Endothelial cell of umbilical vein (primary cell): Measurements from ENCODE around the gene MCM9.

Experiments
- CTCF ChIP-seq, 2 donors: IDR thresholded peaks; 1 replicate in 1 of 2; 2 replicates in 1 of 2; pipeline ENCODE4 v1.5.1; 2011; ENCODE audit warnings: low read length in 2 of 2, mild to moderate bottlenecking in 2 of 2, moderate library complexity in 2 of 2, control low read depth in 1 of 2, inconsistent platforms in 1 of 2, low read depth in 1 of 2; ENCODE audit not compliant: insufficient read depth in 1 of 2; ENCODE audit errors: extremely low read depth in 1 of 2
- EZH2 ChIP-seq: IDR thresholded peaks from 2 replicates; pipeline ENCODE4 v1.6.1; 2012; ENCODE audit warnings: borderline replicate concordance, low read depth, mild to moderate bottlenecking, moderate library complexity, low read length, inconsistent platforms; ENCODE audit not compliant: severe bottlenecking
- JUN ChIP-seq: IDR thresholded peaks from 2 replicates; pipeline ENCODE4 v1.6.1; 2011; ENCODE audit warnings: borderline replicate concordance, low read depth; ENCODE audit not compliant: insufficient read length, insufficient read depth
- POLR2A ChIP-seq: IDR thresholded peaks from 2 replicates; pipeline ENCODE4 v1.6.1; 2012; ENCODE audit warnings: low read depth, mild to moderate bottlenecking, control low read depth, low read length
- POLR2AphosphoS5 ChIP-seq: IDR thresholded peaks from 2 replicates; pipeline ENCODE4 v1.6.1; 2012; ENCODE audit warnings: low read depth, mild to moderate bottlenecking, control low read depth, low read length, moderate library complexity; ENCODE audit not compliant: insufficient read depth
- TF ChIP-seq, protein P1 (sequence below): IDR thresholded peaks from 2 replicates; pipeline ENCODE4 v1.6.1; 2011; ENCODE audit not compliant: insufficient read depth, insufficient read length

DNA sequence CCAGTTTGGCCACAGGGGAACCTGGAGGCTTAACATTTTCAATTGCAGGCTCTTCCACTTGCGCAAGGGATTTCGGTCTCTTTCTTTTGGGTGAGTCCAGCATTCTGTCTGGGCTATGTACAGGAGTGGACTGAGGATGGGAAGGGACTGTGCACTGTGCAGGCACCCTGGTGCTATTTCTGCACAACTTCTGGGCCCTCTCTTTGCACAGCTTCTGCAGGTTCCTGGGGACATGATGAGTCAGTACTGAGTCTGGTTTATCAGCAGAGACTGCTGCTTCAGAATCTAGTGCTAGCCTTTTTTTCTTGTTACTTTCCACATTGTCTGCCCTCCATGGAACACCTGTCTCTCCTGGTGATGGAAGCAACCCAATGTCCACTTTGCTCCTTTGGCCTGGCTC lies 119.5 kb downstream of the MCM9 start:
- no peak for TF ChIP-seq EZH2
- no peak for TF ChIP-seq CTCF (IDR thresholded peaks at IDR 0.05; ENCODE audit: extremely low read depth in 1 of 2, insufficient read depth in 1 of 2, low read depth in 1 of 2, low read length in 2 of 2)
- TF ChIP-seq, protein P1, sequence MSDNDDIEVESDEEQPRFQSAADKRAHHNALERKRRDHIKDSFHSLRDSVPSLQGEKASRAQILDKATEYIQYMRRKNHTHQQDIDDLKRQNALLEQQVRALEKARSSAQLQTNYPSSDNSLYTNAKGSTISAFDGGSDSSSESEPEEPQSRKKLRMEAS, result no peak
- no peak for TF ChIP-seq POLR2AphosphoS5
- no peak for TF ChIP-seq JUN
- TF ChIP-seq POLR2A, result no peak
